Ramos (cell line): ENCODE results near the gene ALX4.

ENCODE experiments used
- in situ Hi-C: fragments of 300-500 bp; cut with MboI; formaldehyde crosslinking; loops from one replicate; pipeline ENCODE4 v1.14.3; 2022; ENCODE audit warnings: low sequenced_read_pairs; ENCODE audit not compliant: unreplicated experiment

Gene ALX4

DNA sequence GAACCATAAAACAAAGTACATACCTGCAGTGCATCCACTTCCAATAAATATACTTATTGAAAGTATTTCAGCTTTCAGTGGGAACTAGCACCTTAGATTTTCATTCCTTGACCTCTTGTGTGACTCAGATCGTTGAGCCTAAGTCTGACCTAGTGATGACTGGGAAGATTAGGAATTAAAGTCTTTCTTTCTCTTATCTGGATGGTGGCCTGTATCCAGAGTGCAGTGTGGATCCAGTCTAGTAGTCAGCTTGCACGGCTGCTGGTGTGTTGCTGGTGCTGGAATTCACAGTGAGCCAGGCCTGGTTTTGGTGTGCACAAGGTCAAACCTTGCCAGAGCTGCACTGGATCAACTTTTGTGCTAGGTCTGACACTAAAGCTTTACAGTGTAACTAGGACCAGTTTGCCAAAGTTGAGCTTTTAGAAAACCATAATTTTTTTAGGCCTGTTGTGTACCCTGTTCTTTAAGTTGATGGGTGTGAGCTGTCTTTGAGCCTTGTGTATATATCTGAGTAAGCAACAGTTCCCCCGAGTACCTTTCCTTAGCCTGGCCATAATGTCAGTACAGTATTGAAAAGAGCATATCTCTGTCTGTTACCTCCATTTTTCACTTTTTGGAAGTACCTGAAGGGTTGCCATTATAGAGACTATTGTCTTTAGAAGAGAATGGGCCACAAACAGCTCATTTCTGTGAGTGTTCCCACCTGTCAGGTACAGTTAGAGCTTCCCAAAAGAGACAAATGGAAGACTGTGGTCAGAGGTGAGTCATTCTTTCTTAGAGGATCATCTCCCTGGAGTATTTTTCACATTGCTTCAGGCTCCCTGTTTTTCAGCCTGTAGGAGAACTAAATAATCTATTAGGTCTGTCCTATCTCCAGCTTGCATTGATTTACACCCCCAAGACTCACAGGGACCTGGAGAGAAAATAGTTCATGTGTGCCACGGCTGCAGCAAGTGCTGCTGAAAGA is 89.8 kb downstream of the ALX4 start:
- in situ Hi-C loops = no loop called here

GRCh38 chr11:44217432-44217831 is 92.5 kb downstream of the ALX4 start:
- in situ Hi-C loops = no loop called here

GRCh38 chr11:44213148-44213547 is 96.8 kb downstream of the ALX4 start:
- in situ Hi-C loops = no loop called here

DNA sequence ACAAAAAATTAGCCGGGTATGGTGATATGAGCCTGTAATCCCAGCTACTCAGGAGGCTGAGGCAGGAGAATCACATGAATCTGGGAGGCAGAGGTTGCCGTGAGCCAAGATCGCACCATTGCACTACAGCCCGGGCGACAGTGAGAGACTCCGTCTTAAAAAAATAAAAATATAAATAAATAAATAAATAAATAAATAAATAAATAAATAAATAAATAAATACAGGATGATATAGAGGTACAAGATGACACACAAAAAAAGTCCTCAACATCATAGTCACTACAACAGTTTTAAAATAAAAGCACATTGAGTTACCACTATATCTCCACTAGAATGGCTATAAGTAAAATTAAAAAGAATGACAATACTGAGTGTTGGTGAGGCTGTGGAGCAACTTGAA is 97.8 kb downstream of the ALX4 start:
- in situ Hi-C loops = no loop called here
